IMR-90 (cell line): ENCODE results near the gene RPEL1. TPM values are rescaled to one million over a fixed set of nuclear protein-coding genes. Genes with fewer than 3 reads are reported as not detected.
"Not testable (repeated sequence)": the region's sequence is repeated elsewhere in the genome, so short reads cannot be mapped to it uniquely, and the experiment has no call there.

ENCODE experiments used
- ATAC-seq: fragments of 200-7000 bp; cut with Tn5 transposase; 2 replicates; pipeline ENCODE4 v1.9.1; 2020; ENCODE audit warnings: low read depth, mild to moderate bottlenecking, moderate library complexity
- BruUV-seq: library from RNA; stranded (reverse); fragments of 400-500 nt; replicated peaks from 2 replicates; lab custom pipeline; 2021; lab: Mats Ljungman, UMichigan
- CTCF ChIA-PET: fragments of 300-600 bp; formaldehyde crosslinking; extraction: SDS; loops from one replicate; lab custom pipeline; 2021; ENCODE audit warnings: antibody characterized with exemption; lab: Yijun Ruan, JAX
- POLR2A ChIA-PET: fragments of 300-600 bp; sonication (Branson Sonifier 250); formaldehyde crosslinking; loops from one replicate; lab custom pipeline; 2022; ENCODE audit warnings: antibody characterized with exemption; ENCODE audit not compliant: unreplicated experiment; lab: Charles Lee
- DNase-seq: peaks from one replicate; pipeline ENCODE4 v3.0.0; 2013
- H2AFZ ChIP-seq: replicated peaks from 2 replicates; pipeline ENCODE3; 2013; ENCODE audit warnings: low read length, mild to moderate bottlenecking; ENCODE audit not compliant: poor library complexity
- H2AK5ac ChIP-seq: 2 replicates; pipeline ENCODE4 v1.6.1; 2013; ENCODE audit warnings: low read depth, low read length, inconsistent platforms
- H2AK9ac ChIP-seq: replicated peaks from 2 replicates; pipeline ENCODE3; 2013; ENCODE audit warnings: mild to moderate bottlenecking, low read depth, low read length, moderate library complexity; ENCODE audit not compliant: poor library complexity
- H2BK120ac ChIP-seq: 2 replicates; pipeline ENCODE4 v1.6.1; 2013; ENCODE audit warnings: low read depth, low read length, inconsistent platforms
- H2BK15ac ChIP-seq: 3 replicates; pipeline ENCODE4 v1.6.1; 2013; ENCODE audit warnings: low read depth, low read length, inconsistent platforms
- H2BK20ac ChIP-seq: 2 replicates; pipeline ENCODE4 v1.6.1; 2013; ENCODE audit warnings: low read depth, mild to moderate bottlenecking, inconsistent platforms, low read length, moderate library complexity
- H2BK5ac ChIP-seq: 2 replicates; pipeline ENCODE4 v1.6.1; 2013; ENCODE audit warnings: mild to moderate bottlenecking, low read depth, low read length, inconsistent platforms; ENCODE audit not compliant: poor library complexity, severe bottlenecking
- H3K14ac ChIP-seq: replicated peaks from 2 replicates; pipeline ENCODE4 v1.6.1; 2013; ENCODE audit warnings: low read depth, low read length, inconsistent platforms
- H3K18ac ChIP-seq: 2 replicates; pipeline ENCODE4 v1.6.1; 2013; ENCODE audit warnings: low read depth, low read length, control low read depth
- H3K23ac ChIP-seq: 2 replicates; pipeline ENCODE4 v1.6.1; 2013; ENCODE audit warnings: low read depth, low read length, inconsistent platforms
- H3K27ac ChIP-seq: 2 replicates; pipeline ENCODE4 v1.5.1; 2013; ENCODE audit warnings: mild to moderate bottlenecking, control low read depth, low read length; ENCODE audit not compliant: insufficient read depth
- H3K27me3 ChIP-seq: 2 replicates; pipeline ENCODE4 v1.6.1; 2013; ENCODE audit warnings: low read length; ENCODE audit not compliant: control insufficient read depth, insufficient read depth
- H3K36me3 ChIP-seq: 2 replicates; pipeline ENCODE4 v1.6.1; 2013; ENCODE audit warnings: low read length, mixed read lengths; ENCODE audit not compliant: control insufficient read depth, insufficient read depth
- H3K4ac ChIP-seq: 2 replicates; pipeline ENCODE4 v1.6.1; 2013; ENCODE audit warnings: low read depth, low read length, inconsistent platforms
- H3K4me1 ChIP-seq: 2 replicates; pipeline ENCODE4 v1.6.1; 2013; ENCODE audit warnings: low read length, mixed read lengths; ENCODE audit not compliant: control insufficient read depth, insufficient read depth
- H3K4me2 ChIP-seq: 2 replicates; pipeline ENCODE4 v1.6.1; 2013; ENCODE audit warnings: low read depth, mild to moderate bottlenecking, control low read depth, low read length, moderate library complexity
- H3K4me3 ChIP-seq: 2 replicates; pipeline ENCODE4 v1.5.1; 2013; ENCODE audit warnings: low read depth, mild to moderate bottlenecking, control low read depth, low read length, moderate library complexity; ENCODE audit not compliant: insufficient read depth
- H3K56ac ChIP-seq: 2 replicates; pipeline ENCODE4 v1.6.1; 2013; ENCODE audit warnings: low read length, inconsistent platforms; ENCODE audit not compliant: insufficient read depth; ENCODE audit errors: extremely low read depth
- H3K79me1 ChIP-seq, 2 experiments: 2 replicates each; pipeline ENCODE4 v1.6.1; 2013; ENCODE audit warnings: low read length in 2 of 2, inconsistent platforms in 1 of 2, low read depth in 1 of 2
- H3K9ac ChIP-seq: 2 replicates; pipeline ENCODE4 v1.6.1; 2013; ENCODE audit warnings: low read depth, low read length, control low read depth
- H3K9me1 ChIP-seq: 2 replicates; pipeline ENCODE4 v1.6.1; 2013; ENCODE audit warnings: low read length, inconsistent platforms; ENCODE audit not compliant: insufficient read depth
- H3K9me3 ChIP-seq: 2 replicates; pipeline ENCODE4 v1.6.1; 2013; ENCODE audit warnings: low read length; ENCODE audit not compliant: control insufficient read depth, insufficient read depth
- H4K20me1 ChIP-seq: 2 replicates; pipeline ENCODE4 v1.6.1; 2013; ENCODE audit warnings: low read length, inconsistent platforms; ENCODE audit not compliant: insufficient read depth
- H4K5ac ChIP-seq: 2 replicates; pipeline ENCODE4 v1.6.1; 2013; ENCODE audit warnings: mild to moderate bottlenecking, low read depth, low read length, control low read depth
- H4K8ac ChIP-seq, 2 experiments: 2 replicates each; pipeline ENCODE4 v1.6.1; 2013; ENCODE audit warnings: low read depth in 2 of 2, low read length in 2 of 2, control low read depth in 1 of 2, inconsistent platforms in 1 of 2
- H4K91ac ChIP-seq: 2 replicates; pipeline ENCODE4 v1.6.1; 2013; ENCODE audit warnings: low read depth, low read length, inconsistent platforms; ENCODE audit not compliant: insufficient read depth
- WGBS, 2 experiments: methylation state at CpG; one replicate each; pipeline versions ENCODE4 v1.1.5 to v1.1.7; 2013; ENCODE audit warnings: missing lambda C conversion rate in 2 of 2; ENCODE audit not compliant: insufficient read length in 1 of 2; ENCODE audit errors: extremely low coverage in 2 of 2; 5-methylcytosine and 5-hydroxymethylcytosine counted together
- dilution Hi-C: fragments of 300-500 bp; cut with HindIII; formaldehyde crosslinking; loops from one replicate; pipeline ENCODE4 v1.14.3; 2018; ENCODE audit warnings: low sequenced_read_pairs; ENCODE audit not compliant: unreplicated experiment
- in situ Hi-C: fragments of 300-500 bp; cut with MboI; formaldehyde crosslinking; loops from 3 replicates; pipeline ENCODE4 v1.14.3; 2019; ENCODE audit warnings: low sequenced_read_pairs, inconsistent platforms, mixed read lengths
- intact Hi-C: fragments of 100-400 bp; cut with micrococcal nuclease; formaldehyde crosslinking; loops from 2 replicates; pipeline ENCODE4 v1.10.0; 2022
- polyA plus RNA-seq, 3 experiments: library from polyadenylated mRNA; depleted of rRNA; stranded (reverse); fragments of >200 nt; gene quantifications; 2 replicates each; pipeline ENCODE4 v1.2.3, GENCODE V29; 2012; ENCODE audit warnings: low replicate concordance in 1 of 3
- total RNA-seq: library from RNA; depleted of rRNA; stranded (reverse); fragments of >200 nt; gene quantifications from 2 replicates; pipeline ENCODE4 v1.2.3, GENCODE V29; 2012

Gene RPEL1
- total and polyA plus RNA-seq, 2 of the 4 experiments (the other 2 are of a cell fraction), result under 0.01 to 0.26 TPM

- H3K23ac ChIP-seq, H3K27me3 ChIP-seq, H2AFZ ChIP-seq, H2BK120ac ChIP-seq, H3K4me2 ChIP-seq, ATAC-seq, POLR2A ChIA-PET, H3K9me1 ChIP-seq, DNase-seq, H2AK9ac ChIP-seq, H3K4me3 ChIP-seq, H3K18ac ChIP-seq, H3K79me1 ChIP-seq, intact Hi-C loops, H4K8ac ChIP-seq, in situ Hi-C loops, H3K9me3 ChIP-seq, H3K9ac ChIP-seq, dilution Hi-C loops, H2BK15ac ChIP-seq, H3K36me3 ChIP-seq, H3K4me1 ChIP-seq, BruUV-seq, H4K20me1 ChIP-seq, CTCF ChIA-PET, H3K27ac ChIP-seq, H3K56ac ChIP-seq, H2BK5ac ChIP-seq, H4K5ac ChIP-seq: not testable (repeated sequence)
- WGBS, 2 experiments, result 77% methylated on average over 2 of the region's 3 CpGs; no CpG with 5 or more reads in 1 of the 2 experiments
- Histone ChIP-seq H3K14ac (peak overlapping the region; percentile 53; the same call in 1 of the 2 replicates), H4K91ac (0 out of 2 replicates have a peak overlapping the region, but pooled peaks have one; percentile 37), H3K4ac (peak overlapping the region; percentile 27; the same call in 1 of the 2 replicates), H2AK5ac (0 out of 2 replicates have a peak overlapping the region, but pooled peaks have one; percentile 16), H2BK20ac (0 out of 2 replicates have a peak overlapping the region, but pooled peaks have one; percentile 43)
These were observed 39.0 kb upstream of the RPEL1 start for GRCh38 chr10:103206715-103207114.
